Measurements from ENCODE around the gene TRMT44.

Gene TRMT44

GRCh38 chr4:8497762-8498161 is 57.2 kb downstream of the TRMT44 start:
- Histone ChIP-seq H3K9me3 (ENCODE audit: insufficient read depth, low read length, severe bottlenecking) (no peaks in the 10 kb centered on the region), H3K9ac (ENCODE audit: low read depth, low read length) (no peak overlapping the region), H3K27me3 (ENCODE audit: insufficient read depth, low read length, poor library complexity) (no peaks in the 10 kb centered on the region), H3K36me3 (ENCODE audit: insufficient read depth, low read length) (no peaks in the 10 kb centered on the region), H4K20me1 (ENCODE audit: insufficient read depth, low read length) (no peaks in the 10 kb centered on the region; the same call in 1 of the 2 replicates), H2AFZ (ENCODE audit: low read depth, low read length) (no peak overlapping the region), H3K27ac (ENCODE audit: low read length) (no peak overlapping the region), H3K79me2 (ENCODE audit: insufficient read depth, low read length) (no peaks in the 10 kb centered on the region), H3K4me2 (ENCODE audit: insufficient read depth, low read length) (no peak overlapping the region), H3K4me1 (ENCODE audit: insufficient read depth, low read length) (no peaks in the 10 kb centered on the region), H3K4me3 (ENCODE audit: low read depth in 1 of 2, low read length in 2 of 2) (no peak overlapping the region)
- no peak for DNase-seq
- no peak for ATAC-seq (ENCODE audit: insufficient read depth, low read depth)
- TF ChIP-seq, protein P1, sequence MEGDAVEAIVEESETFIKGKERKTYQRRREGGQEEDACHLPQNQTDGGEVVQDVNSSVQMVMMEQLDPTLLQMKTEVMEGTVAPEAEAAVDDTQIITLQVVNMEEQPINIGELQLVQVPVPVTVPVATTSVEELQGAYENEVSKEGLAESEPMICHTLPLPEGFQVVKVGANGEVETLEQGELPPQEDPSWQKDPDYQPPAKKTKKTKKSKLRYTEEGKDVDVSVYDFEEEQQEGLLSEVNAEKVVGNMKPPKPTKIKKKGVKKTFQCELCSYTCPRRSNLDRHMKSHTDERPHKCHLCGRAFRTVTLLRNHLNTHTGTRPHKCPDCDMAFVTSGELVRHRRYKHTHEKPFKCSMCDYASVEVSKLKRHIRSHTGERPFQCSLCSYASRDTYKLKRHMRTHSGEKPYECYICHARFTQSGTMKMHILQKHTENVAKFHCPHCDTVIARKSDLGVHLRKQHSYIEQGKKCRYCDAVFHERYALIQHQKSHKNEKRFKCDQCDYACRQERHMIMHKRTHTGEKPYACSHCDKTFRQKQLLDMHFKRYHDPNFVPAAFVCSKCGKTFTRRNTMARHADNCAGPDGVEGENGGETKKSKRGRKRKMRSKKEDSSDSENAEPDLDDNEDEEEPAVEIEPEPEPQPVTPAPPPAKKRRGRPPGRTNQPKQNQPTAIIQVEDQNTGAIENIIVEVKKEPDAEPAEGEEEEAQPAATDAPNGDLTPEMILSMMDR (IDR thresholded peaks at IDR 0.05; ENCODE audit: borderline replicate concordance, extremely low read depth, low read length, poor library complexity, severe bottlenecking) = no peak
- TF ChIP-seq EZH2 (IDR thresholded peaks at IDR 0.05; ENCODE audit: borderline replicate concordance, low read depth, low read length, severe bottlenecking) = no peak

DNA sequence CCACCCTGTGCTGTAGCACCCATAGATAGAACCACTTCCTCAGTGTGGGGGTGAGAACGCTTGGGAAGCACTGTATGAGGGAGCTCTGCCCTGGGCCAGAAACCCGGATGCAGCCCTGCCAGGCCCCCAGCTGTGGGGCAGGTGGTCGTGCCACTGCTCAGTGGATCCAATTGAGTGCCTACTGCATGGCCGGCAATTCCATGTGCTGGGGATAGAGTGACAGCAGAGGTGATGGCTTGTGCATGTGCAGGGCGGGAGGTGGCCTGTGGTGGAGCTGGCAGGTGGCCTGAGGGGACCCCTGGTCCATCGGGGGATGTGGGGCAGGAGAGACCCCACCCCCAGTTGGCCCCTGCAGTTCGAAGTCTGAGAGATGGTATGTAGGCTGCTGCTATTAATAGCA is 60.4 kb downstream of the TRMT44 start:
- ATAC-seq (ENCODE audit: insufficient read depth, low read depth) = no peak
- Histone ChIP-seq H3K27me3 (ENCODE audit: insufficient read depth, low read length, poor library complexity) (no peaks in the 10 kb centered on the region), H3K79me2 (ENCODE audit: insufficient read depth, low read length) (no peaks in the 10 kb centered on the region), H3K9me3 (ENCODE audit: insufficient read depth, low read length, severe bottlenecking) (no peaks in the 10 kb centered on the region), H3K4me3 (ENCODE audit: low read depth in 1 of 2, low read length in 2 of 2) (no peak overlapping the region), H2AFZ (ENCODE audit: low read depth, low read length) (no peak overlapping the region), H3K9ac (ENCODE audit: low read depth, low read length) (no peak overlapping the region), H3K4me1 (ENCODE audit: insufficient read depth, low read length) (no peaks in the 10 kb centered on the region), H3K36me3 (ENCODE audit: insufficient read depth, low read length) (no peaks in the 10 kb centered on the region), H4K20me1 (ENCODE audit: insufficient read depth, low read length) (peaks cover 6% of the 10 kb centered on the region; the same call in 1 of the 2 replicates), H3K4me2 (ENCODE audit: insufficient read depth, low read length) (no peak overlapping the region), H3K27ac (ENCODE audit: low read length) (no peak overlapping the region)
- no peak for DNase-seq
- TF ChIP-seq, protein P1 (IDR thresholded peaks at IDR 0.05; ENCODE audit: borderline replicate concordance, extremely low read depth, low read length, poor library complexity, severe bottlenecking) = no peak
- no peak for TF ChIP-seq EZH2 (IDR thresholded peaks at IDR 0.05; ENCODE audit: borderline replicate concordance, low read depth, low read length, severe bottlenecking)

DNA sequence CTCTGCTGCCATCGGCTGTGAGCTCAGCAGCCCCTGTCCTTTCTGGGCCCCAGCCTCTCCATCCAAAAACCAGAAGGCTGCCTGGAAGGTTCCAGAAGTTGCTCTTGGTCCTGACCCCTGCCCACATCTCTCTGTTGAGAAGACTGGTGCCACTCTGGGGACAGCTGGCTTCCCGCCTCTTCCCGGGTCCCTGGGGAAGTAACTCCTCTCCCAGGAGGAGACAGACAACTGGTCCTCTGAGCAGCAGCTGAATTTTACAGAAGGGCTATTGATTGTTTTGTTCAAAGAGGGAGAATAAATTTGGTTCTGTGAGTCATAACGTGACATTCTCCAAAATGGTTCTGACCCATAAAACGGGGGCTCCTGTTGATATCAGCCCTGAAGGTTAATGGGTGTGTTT is 61.2 kb downstream of the TRMT44 start:
- Histone ChIP-seq H4K20me1 (ENCODE audit: insufficient read depth, low read length) (peaks cover 6% of the 10 kb centered on the region; the same call in 1 of the 2 replicates), H3K9ac (ENCODE audit: low read depth, low read length) (no peak overlapping the region), H2AFZ (ENCODE audit: low read depth, low read length) (no peak overlapping the region), H3K36me3 (ENCODE audit: insufficient read depth, low read length) (no peaks in the 10 kb centered on the region), H3K9me3 (ENCODE audit: insufficient read depth, low read length, severe bottlenecking) (no peaks in the 10 kb centered on the region), H3K4me2 (ENCODE audit: insufficient read depth, low read length) (no peak overlapping the region), H3K4me3 (ENCODE audit: low read depth in 1 of 2, low read length in 2 of 2) (no peak overlapping the region), H3K27ac (ENCODE audit: low read length) (no peak overlapping the region), H3K79me2 (ENCODE audit: insufficient read depth, low read length) (no peaks in the 10 kb centered on the region), H3K4me1 (ENCODE audit: insufficient read depth, low read length) (no peaks in the 10 kb centered on the region), H3K27me3 (ENCODE audit: insufficient read depth, low read length, poor library complexity) (peaks cover 5% of the 10 kb centered on the region)
- ATAC-seq (ENCODE audit: insufficient read depth, low read depth) = no peak
- no peak for TF ChIP-seq EZH2 (IDR thresholded peaks at IDR 0.05; ENCODE audit: borderline replicate concordance, low read depth, low read length, severe bottlenecking)
- TF ChIP-seq, protein P1 (IDR thresholded peaks at IDR 0.05; ENCODE audit: borderline replicate concordance, extremely low read depth, low read length, poor library complexity, severe bottlenecking) = no peak
- no peak for DNase-seq

DNA sequence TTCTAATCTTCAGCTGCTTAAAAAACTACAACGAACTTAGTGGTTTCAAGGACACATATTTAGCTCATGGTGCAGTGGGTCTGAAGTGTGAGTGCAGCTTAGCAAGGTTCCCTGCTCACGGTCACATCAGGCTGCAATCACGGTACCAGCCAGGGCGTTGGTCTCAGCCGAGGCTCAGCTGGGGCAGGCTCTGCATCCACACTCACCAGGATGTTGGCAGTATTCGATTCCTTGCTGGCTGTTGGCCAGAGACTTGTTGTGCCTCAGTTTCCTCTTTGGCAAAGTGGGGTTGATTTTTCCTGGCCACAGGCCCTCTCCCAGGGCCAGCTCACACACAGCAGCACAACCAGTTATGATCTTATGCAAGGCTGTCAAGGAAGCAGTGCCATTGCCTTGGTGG is 61.8 kb downstream of the TRMT44 start:
- no peak for ATAC-seq (ENCODE audit: insufficient read depth, low read depth)
- H3K27me3 ChIP-seq (ENCODE audit: insufficient read depth, low read length, poor library complexity) = peaks cover 6% of the 10 kb centered on the region
- no peaks in the 10 kb centered on the region for H3K36me3 ChIP-seq (ENCODE audit: insufficient read depth, low read length)
- no peak overlapping the region for H3K4me2 ChIP-seq (ENCODE audit: insufficient read depth, low read length)
- no peak overlapping the region for H3K27ac ChIP-seq (ENCODE audit: low read length)
- peaks cover 6% of the 10 kb centered on the region; the same call in 1 of the 2 replicates for H4K20me1 ChIP-seq (ENCODE audit: insufficient read depth, low read length)
- H3K9me3 ChIP-seq (ENCODE audit: insufficient read depth, low read length, severe bottlenecking) = no peaks in the 10 kb centered on the region
- no peak overlapping the region for H2AFZ ChIP-seq (ENCODE audit: low read depth, low read length)
- no peak overlapping the region for H3K4me3 ChIP-seq (ENCODE audit: low read depth in 1 of 2, low read length in 2 of 2)
- TF ChIP-seq, protein P1 (IDR thresholded peaks at IDR 0.05; ENCODE audit: borderline replicate concordance, extremely low read depth, low read length, poor library complexity, severe bottlenecking) = no peak
- TF ChIP-seq EZH2 (IDR thresholded peaks at IDR 0.05; ENCODE audit: borderline replicate concordance, low read depth, low read length, severe bottlenecking) = no peak
- DNase-seq = no peak
- H3K9ac ChIP-seq (ENCODE audit: low read depth, low read length) = no peak overlapping the region
- no peaks in the 10 kb centered on the region for H3K79me2 ChIP-seq (ENCODE audit: insufficient read depth, low read length)
- H3K4me1 ChIP-seq (ENCODE audit: insufficient read depth, low read length) = no peaks in the 10 kb centered on the region
